Panc1 (cell line): ENCODE results near the gene UTP14A. TPM values are rescaled to one million over a fixed set of nuclear protein-coding genes. Genes with fewer than 3 reads are reported as not detected.

Source experiments
- ATAC-seq: fragments of 200-7000 bp; cut with Tn5 transposase; 2 replicates; pipeline ENCODE4 v1.9.1; 2020; ENCODE audit warnings: mild to moderate bottlenecking, moderate library complexity
- BruUV-seq: library from RNA; stranded (reverse); fragments of 400-500 nt; replicated peaks from 2 replicates; lab custom pipeline; 2021; lab: Mats Ljungman, UMichigan
- CTCF ChIA-PET: fragments of 300-600 bp; sonication (Branson Sonifier 250); formaldehyde crosslinking; loops from one replicate; lab custom pipeline; 2022; ENCODE audit warnings: antibody characterized with exemption; lab: Charles Lee
- POLR2A ChIA-PET: fragments of 300-600 bp; sonication (Branson Sonifier 250); formaldehyde crosslinking; loops from one replicate; lab custom pipeline; 2022; ENCODE audit warnings: antibody characterized with exemption; lab: Charles Lee
- DNase-seq: peaks from one replicate; pipeline ENCODE4 v3.0.0-alpha.2; 2010; ENCODE audit warnings: low read depth, low spot score
- H3K27ac ChIP-seq: 2 replicates; pipeline ENCODE4 v1.5.1; 2011; ENCODE audit warnings: mild to moderate bottlenecking, low read length, inconsistent platforms
- H3K27me3 ChIP-seq: fragments of 200-500 bp; sonication (Bioruptor generic); 2 replicates; pipeline ENCODE4 v1.6.0; 2014; ENCODE audit warnings: low read length, inconsistent platforms; ENCODE audit not compliant: control insufficient read depth, insufficient read depth
- H3K36me3 ChIP-seq: fragments of 200-500 bp; sonication (Bioruptor generic); 2 replicates; pipeline ENCODE4 v1.5.1; 2014; ENCODE audit warnings: inconsistent platforms, mild to moderate bottlenecking, low read length, moderate library complexity; ENCODE audit not compliant: control insufficient read depth, insufficient read depth
- H3K4me1 ChIP-seq: 2 replicates; pipeline ENCODE4 v1.5.1; 2011; ENCODE audit warnings: inconsistent platforms, mild to moderate bottlenecking, low read length, moderate library complexity; ENCODE audit not compliant: control insufficient read depth, insufficient read depth
- H3K4me3 ChIP-seq, 2 experiments: 2 replicates each; pipeline ENCODE4 v1.5.1; 2011 to 2012; ENCODE audit warnings: low read depth in 2 of 2, low read length in 2 of 2, mild to moderate bottlenecking in 2 of 2, inconsistent platforms in 1 of 2, moderate library complexity in 1 of 2
- H3K9me3 ChIP-seq: fragments of 200-500 bp; sonication (Bioruptor generic); 2 replicates; pipeline ENCODE4 v1.5.1; 2014; ENCODE audit warnings: low read depth, mild to moderate bottlenecking, inconsistent platforms, low read length, moderate library complexity; ENCODE audit not compliant: control insufficient read depth, insufficient read depth
- POLR2AphosphoS5 ChIP-seq: IDR thresholded peaks from 2 replicates; pipeline ENCODE4 v1.6.1; 2012; ENCODE audit warnings: mild to moderate bottlenecking, low read depth, low read length, moderate library complexity
- REST ChIP-seq, 2 experiments: IDR thresholded peaks; 2 replicates each; pipeline ENCODE4 v1.6.1; 2011 to 2012; ENCODE audit warnings: low read depth in 2 of 2, control low read depth in 1 of 2, low read length in 1 of 2, mild to moderate bottlenecking in 1 of 2, moderate library complexity in 1 of 2; ENCODE audit not compliant: insufficient read depth in 1 of 2
- SIN3A ChIP-seq: IDR thresholded peaks from 2 replicates; pipeline ENCODE4 v1.6.1; 2012; ENCODE audit warnings: low read depth, mild to moderate bottlenecking, low read length, moderate library complexity, borderline replicate concordance; ENCODE audit not compliant: insufficient read depth
- TCF7L2 ChIP-seq: IDR thresholded peaks from 2 replicates; pipeline ENCODE4 v1.6.1; 2011; ENCODE audit warnings: mild to moderate bottlenecking, low read depth, low read length, inconsistent platforms
- in situ Hi-C: cut with HindIII; loops from 2 replicates; pipeline ENCODE4 v1.10.0; 2016; ENCODE audit warnings: low sequenced_read_pairs, low pct_unique_long_range_greater_than_20kb
- intact Hi-C: fragments of 100-400 bp; cut with micrococcal nuclease; formaldehyde crosslinking; loops from one replicate; pipeline ENCODE4 v1.10.0; 2022; ENCODE audit not compliant: unreplicated experiment
- total RNA-seq: library from RNA; stranded (reverse); gene quantifications from one replicate; pipeline ENCODE4 v1.2.1, GENCODE V29; 2021; ENCODE audit not compliant: unreplicated experiment
- TF ChIP-seq, protein P1 (sequence below): fragments of 450-650 bp; IDR thresholded peaks from 2 replicates; pipeline ENCODE4 v1.5.1; 2017; ENCODE audit warnings: mild to moderate bottlenecking

The UTP14A gene
- total RNA-seq, 1 experiment from 2014 or later: 64.2 TPM

- Histone ChIP-seq H3K4me3 (no peak overlapping the region), H3K9me3 (no peaks in the 10 kb centered on the region), H3K27me3 (no peaks in the 10 kb centered on the region), H3K4me1 (peaks cover 40% of the 10 kb centered on the region), H3K36me3 (no peaks in the 10 kb centered on the region), H3K27ac (no peak overlapping the region)
- TF ChIP-seq REST (IDR thresholded peaks at IDR 0.05; ENCODE audit: insufficient read depth in 1 of 2, low read depth in 2 of 2, low read length in 1 of 2): no peak
- no TSS peak for BruUV-seq
- ChIA-PET CTCF (no interaction called here), POLR2A (no interaction called here)
- ATAC-seq (no peak), DNase-seq (no peak)
- in situ Hi-C loops (no loop called here), intact Hi-C loops (no loop called here)
Observed at GRCh38 chrX:129955682-129956081, 49.7 kb downstream of the UTP14A start.

DNA sequence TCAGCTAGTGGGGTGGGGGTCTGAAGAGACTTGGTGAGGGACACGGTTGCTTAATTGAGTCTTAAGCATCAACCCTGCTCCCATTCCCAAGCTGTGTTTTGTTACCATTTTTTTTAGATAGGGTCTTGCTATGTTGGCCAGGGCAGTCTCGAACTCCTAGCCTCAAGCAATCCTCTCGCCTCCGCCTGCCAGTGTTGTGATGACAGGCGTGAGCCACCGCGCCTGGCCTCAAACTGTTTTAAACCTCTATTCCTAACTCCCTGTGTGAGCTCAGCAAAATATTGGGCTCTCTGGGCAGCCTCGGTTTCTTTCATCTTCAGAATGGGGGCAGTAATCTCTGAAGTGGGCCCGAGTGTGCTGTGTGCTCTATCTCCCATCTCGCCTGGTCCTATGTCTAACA lies 50.2 kb downstream of the UTP14A start:
- TF ChIP-seq POLR2AphosphoS5: no peak
- no peak for TF ChIP-seq REST (IDR thresholded peaks at IDR 0.05; ENCODE audit: insufficient read depth in 1 of 2, low read depth in 2 of 2, low read length in 1 of 2)
- Histone ChIP-seq H3K4me1 (peaks cover 44% of the 10 kb centered on the region), H3K27me3 (no peaks in the 10 kb centered on the region), H3K9me3 (no peaks in the 10 kb centered on the region), H3K36me3 (no peaks in the 10 kb centered on the region), H3K4me3 (no peak overlapping the region), H3K27ac (no peak overlapping the region)
- ChIA-PET POLR2A (no interaction called here), CTCF (no interaction called here)
- DNase-seq (no peak), ATAC-seq (no peak)
- intact Hi-C loops: no loop called here
- TSS peak; percentile 81 for BruUV-seq
- in situ Hi-C loops: no loop called here

DNA sequence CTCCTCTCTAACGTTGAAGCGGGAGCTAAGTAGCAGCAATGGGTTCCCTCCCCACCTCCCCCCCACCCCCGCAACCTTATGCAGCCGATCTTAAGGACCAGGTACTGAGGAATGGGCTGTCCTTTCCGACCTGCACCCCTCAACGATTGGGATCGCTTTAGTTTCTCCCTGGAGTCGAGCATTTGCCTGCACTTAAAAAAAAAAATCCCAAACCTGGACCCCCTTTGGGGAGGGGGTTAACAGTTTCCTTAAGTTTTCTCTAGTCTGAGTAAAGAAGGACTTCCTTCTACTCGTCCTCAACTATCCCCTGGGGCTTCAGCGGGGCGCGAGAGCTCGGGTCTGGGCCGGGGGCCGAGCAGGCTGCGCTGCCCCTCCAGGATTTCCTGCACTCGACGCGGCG lies 50.8 kb downstream of the UTP14A start:
- Histone ChIP-seq H3K27ac (peak overlapping the region; percentile 82), H3K9me3 (no peaks in the 10 kb centered on the region), H3K36me3 (no peaks in the 10 kb centered on the region), H3K4me3 (peak overlapping the region; percentile 49 to 62), H3K4me1 (peaks cover 50% of the 10 kb centered on the region), H3K27me3 (no peaks in the 10 kb centered on the region)
- intact Hi-C loops (no loop called here), in situ Hi-C loops (no loop called here)
- DNase-seq: no peak
- ATAC-seq: no peak
- no TSS peak for BruUV-seq
- ChIA-PET POLR2A (interaction anchor here (0.6 kb wide), 1 partner anchor 214 kb away, joined by 3 read pairs; no protein-coding TSS in a partner anchor), CTCF (no interaction called here)
- TF ChIP-seq, protein P1, sequence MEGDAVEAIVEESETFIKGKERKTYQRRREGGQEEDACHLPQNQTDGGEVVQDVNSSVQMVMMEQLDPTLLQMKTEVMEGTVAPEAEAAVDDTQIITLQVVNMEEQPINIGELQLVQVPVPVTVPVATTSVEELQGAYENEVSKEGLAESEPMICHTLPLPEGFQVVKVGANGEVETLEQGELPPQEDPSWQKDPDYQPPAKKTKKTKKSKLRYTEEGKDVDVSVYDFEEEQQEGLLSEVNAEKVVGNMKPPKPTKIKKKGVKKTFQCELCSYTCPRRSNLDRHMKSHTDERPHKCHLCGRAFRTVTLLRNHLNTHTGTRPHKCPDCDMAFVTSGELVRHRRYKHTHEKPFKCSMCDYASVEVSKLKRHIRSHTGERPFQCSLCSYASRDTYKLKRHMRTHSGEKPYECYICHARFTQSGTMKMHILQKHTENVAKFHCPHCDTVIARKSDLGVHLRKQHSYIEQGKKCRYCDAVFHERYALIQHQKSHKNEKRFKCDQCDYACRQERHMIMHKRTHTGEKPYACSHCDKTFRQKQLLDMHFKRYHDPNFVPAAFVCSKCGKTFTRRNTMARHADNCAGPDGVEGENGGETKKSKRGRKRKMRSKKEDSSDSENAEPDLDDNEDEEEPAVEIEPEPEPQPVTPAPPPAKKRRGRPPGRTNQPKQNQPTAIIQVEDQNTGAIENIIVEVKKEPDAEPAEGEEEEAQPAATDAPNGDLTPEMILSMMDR: no peak
- TF ChIP-seq SIN3A (no peak), TCF7L2 (no peak), POLR2AphosphoS5 (no peak), REST (IDR thresholded peaks at IDR 0.05; ENCODE audit: insufficient read depth in 1 of 2, low read depth in 2 of 2, low read length in 1 of 2) (no peak)
